ENCODE results near the gene NEBL. TPM values are rescaled to one million over a fixed set of nuclear protein-coding genes. Genes with fewer than 3 reads are reported as not detected.
A peak's percentile ranks its signal among the peaks of the same experiment; 100 is the strongest.

Gene NEBL
- polyA plus RNA-seq, 3 donors, result 87.7 to 95.1 (median 89.8) TPM

- DNase-seq (ENCODE audit: low read depth in 3 of 3, low spot score in 2 of 3), result no peak
Measured at GRCh38 chr10:20871970-20872369, 25.1 kb downstream of the NEBL start.

GRCh38 chr10:20870834-20871233 lies 26.3 kb downstream of the NEBL start:
- DNase-seq (ENCODE audit: low read depth in 3 of 3, low spot score in 2 of 3), result no peak

- no peak for DNase-seq (ENCODE audit: low read depth in 3 of 3, low spot score in 2 of 3)
Measured at GRCh38 chr10:20863008-20863407, 34.1 kb downstream of the NEBL start.

GRCh38 chr10:20858292-20859124 lies 38.6 kb downstream of the NEBL start:
- peak in 2 of 3 donors; percentile 20 to 35 for DNase-seq (ENCODE audit: low read depth in 3 of 3, low spot score in 2 of 3)

GRCh38 chr10:20856484-20856883 lies 40.6 kb downstream of the NEBL start:
- DNase-seq (ENCODE audit: low read depth in 3 of 3, low spot score in 2 of 3), result no peak

GRCh38 chr10:20855398-20856038 lies 41.6 kb downstream of the NEBL start:
- peak in 1 of 3 donors; percentile 6 for DNase-seq (ENCODE audit: low read depth in 3 of 3, low spot score in 2 of 3)

- no peak for DNase-seq (ENCODE audit: low read depth in 3 of 3, low spot score in 2 of 3)
Measured at GRCh38 chr10:20853276-20853675, 43.8 kb downstream of the NEBL start.

- DNase-seq (ENCODE audit: low read depth in 3 of 3, low spot score in 2 of 3), result no peak
Measured at GRCh38 chr10:20852303-20852702, 44.8 kb downstream of the NEBL start.

GRCh38 chr10:20847512-20847911 lies 49.6 kb downstream of the NEBL start:
- DNase-seq (ENCODE audit: low read depth in 3 of 3, low spot score in 2 of 3), result no peak

GRCh38 chr10:20846263-20846662 lies 50.8 kb downstream of the NEBL start:
- DNase-seq (ENCODE audit: low read depth in 3 of 3, low spot score in 2 of 3), result no peak

- no peak for DNase-seq (ENCODE audit: low read depth in 3 of 3, low spot score in 2 of 3)
Measured at GRCh38 chr10:20841419-20841818, 55.7 kb downstream of the NEBL start.

GRCh38 chr10:20839910-20840309 lies 57.2 kb downstream of the NEBL start:
- no peak for DNase-seq (ENCODE audit: low read depth in 3 of 3, low spot score in 2 of 3)

- DNase-seq (ENCODE audit: low read depth in 3 of 3, low spot score in 2 of 3), result no peak
Measured at GRCh38 chr10:20839141-20839540, 58.0 kb downstream of the NEBL start.

- no peak for DNase-seq (ENCODE audit: low read depth in 3 of 3, low spot score in 2 of 3)
Measured at GRCh38 chr10:20836401-20836800, 60.7 kb downstream of the NEBL start.

- no peak for DNase-seq (ENCODE audit: low read depth in 3 of 3, low spot score in 2 of 3)
Measured at GRCh38 chr10:20835335-20835734, 61.8 kb downstream of the NEBL start.

- DNase-seq (ENCODE audit: low read depth in 3 of 3, low spot score in 2 of 3), result no peak
Measured at GRCh38 chr10:20834825-20835224, 62.3 kb downstream of the NEBL start.

- no peak for DNase-seq (ENCODE audit: low read depth in 3 of 3, low spot score in 2 of 3)
Measured at GRCh38 chr10:20822825-20823224, 74.3 kb downstream of the NEBL start.

GRCh38 chr10:20817646-20818045 lies 79.5 kb downstream of the NEBL start:
- no peak for DNase-seq (ENCODE audit: low read depth in 3 of 3, low spot score in 2 of 3)

GRCh38 chr10:20817116-20817515 lies 80.0 kb downstream of the NEBL start:
- no peak for DNase-seq (ENCODE audit: low read depth in 3 of 3, low spot score in 2 of 3)

GRCh38 chr10:20814116-20814515 lies 83.0 kb downstream of the NEBL start:
- DNase-seq (ENCODE audit: low read depth in 3 of 3, low spot score in 2 of 3), result no peak

GRCh38 chr10:20811131-20811530 lies 86.0 kb downstream of the NEBL start:
- no peak for DNase-seq (ENCODE audit: low read depth in 3 of 3, low spot score in 2 of 3)

- no peak for DNase-seq (ENCODE audit: low read depth in 3 of 3, low spot score in 2 of 3)
Measured at GRCh38 chr10:20809631-20810030, 87.5 kb downstream of the NEBL start.
